SH-SY5Y (cell line): ENCODE data around the gene RABEP2.

Experiments
- GATA2 ChIP-seq: IDR thresholded peaks from 2 replicates; pipeline ENCODE4 v1.6.1; 2011; ENCODE audit warnings: mild to moderate bottlenecking, low read depth, low read length
- GATA3 ChIP-seq: IDR thresholded peaks from 2 replicates; pipeline ENCODE4 v1.6.1; 2011; ENCODE audit warnings: low read depth, mild to moderate bottlenecking, low read length, moderate library complexity

DNA sequence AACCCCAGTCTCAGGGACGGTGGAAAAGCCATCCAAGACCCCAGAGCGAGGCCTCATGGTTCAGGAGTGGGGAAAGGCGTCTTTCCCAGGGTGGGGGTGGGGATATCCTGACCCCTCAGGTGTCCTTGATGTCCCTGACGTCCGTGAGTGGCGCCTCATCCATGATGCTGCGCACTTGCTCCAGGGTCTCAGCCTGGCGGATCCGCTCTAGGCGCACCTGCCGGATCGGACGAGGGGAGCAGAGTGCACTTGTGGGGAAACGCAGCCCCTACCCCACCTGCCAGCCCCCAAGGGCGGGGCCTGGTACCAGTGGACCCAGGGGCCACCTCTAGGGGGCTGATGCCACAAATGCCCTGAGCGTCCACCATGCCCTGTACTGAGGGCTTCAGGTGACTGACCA is 20.2 kb downstream of the RABEP2 start:
- TF ChIP-seq GATA2 (no peak), GATA3 (no peak)
